Fibroblast of the aortic adventitia (primary cell): ENCODE data around the gene PSME3IP1. TPM values are rescaled to one million over a fixed set of nuclear protein-coding genes. Genes with fewer than 3 reads are reported as not detected.

Source experiments
- DNase-seq: peaks from one replicate; pipeline ENCODE4 v3.0.0-alpha.2; 2010; ENCODE audit warnings: low read depth
- H3K4me3 ChIP-seq: 2 replicates; pipeline ENCODE4 v1.5.1; 2011; ENCODE audit warnings: low read depth, mild to moderate bottlenecking, control low read depth, low read length, moderate library complexity
- CTCF ChIP-seq: IDR thresholded peaks from 2 replicates; pipeline ENCODE4 v1.5.1; 2011; ENCODE audit warnings: mild to moderate bottlenecking, low read length, control low read depth, inconsistent platforms; ENCODE audit not compliant: insufficient read depth
- total RNA-seq: library from RNA; depleted of rRNA; stranded (reverse); fragments of >200 nt; gene quantifications from 2 replicates; pipeline ENCODE4 v1.2.3, GENCODE V29; 2012; ENCODE audit warnings: low replicate concordance

Gene PSME3IP1
- total RNA-seq, 1 donor, result 71.5 TPM

GRCh38 chr16:57179215-57179828 lies 6.5 kb downstream of the PSME3IP1 start:
- H3K4me3 ChIP-seq, result no peak overlapping the region
- no peak for DNase-seq
- no peak for TF ChIP-seq CTCF

GRCh38 chr16:57178793-57179212 lies 7.0 kb downstream of the PSME3IP1 start:
- DNase-seq, result no peak
- H3K4me3 ChIP-seq, result no peak overlapping the region
- TF ChIP-seq CTCF, result no peak

- no peak for TF ChIP-seq CTCF
- DNase-seq, result no peak
- H3K4me3 ChIP-seq, result no peak overlapping the region
Measured at GRCh38 chr16:57178196-57178595, 7.6 kb downstream of the PSME3IP1 start.

GRCh38 chr16:57175896-57176295 lies 9.9 kb downstream of the PSME3IP1 start:
- DNase-seq, result peak; percentile 67
- no peak overlapping the region for H3K4me3 ChIP-seq
- TF ChIP-seq CTCF, result no peak

- H3K4me3 ChIP-seq, result no peak overlapping the region
- TF ChIP-seq CTCF, result no peak
- DNase-seq, result no peak
Measured at GRCh38 chr16:57172721-57173290, 13.0 kb downstream of the PSME3IP1 start.

GRCh38 chr16:57169327-57169726 lies 16.5 kb downstream of the PSME3IP1 start:
- no peak for DNase-seq
- no peak for TF ChIP-seq CTCF
- H3K4me3 ChIP-seq, result no peak overlapping the region

GRCh38 chr16:57167953-57168352 lies 17.9 kb downstream of the PSME3IP1 start:
- DNase-seq, result peak; percentile 88
- TF ChIP-seq CTCF, result peak; percentile 81
- H3K4me3 ChIP-seq, result no peak overlapping the region
